Activated naive CD4-positive, alpha-beta T cell treated with anti-CD3 and anti-CD28 coated beads, Interleukin-2, amount 50 U/mL, for 72 hours (primary cell): ENCODE measurements around the gene POU2AF1. TPM values are rescaled to one million over a fixed set of nuclear protein-coding genes. Genes with fewer than 3 reads are reported as not detected.

Source experiments
- ATAC-seq, 2 donors: fragments of 150-1000 bp; cut with Tn5 transposase; 2 replicates each; pipeline ENCODE4 v1.10.0; 2021; ENCODE audit warnings: mild to moderate bottlenecking in 2 of 2, moderate library complexity in 2 of 2
- DNase-seq, 2 donors: peaks; one replicate each; pipeline ENCODE4 v3.0.0; 2021 to 2022; ENCODE audit warnings: low spot score in 2 of 2
- H3K27ac Mint-ChIP-seq, 2 donors: one replicate each; pipeline ENCODE4 v1.8.0; 2022; ENCODE audit warnings: mild to moderate bottlenecking in 2 of 2, mixed read lengths in 2 of 2
- H3K36me3 Mint-ChIP-seq, 2 donors: one replicate each; pipeline ENCODE4 v1.8.0; 2022; ENCODE audit warnings: mixed read lengths in 2 of 2
- H3K9me3 Mint-ChIP-seq, 2 donors: one replicate each; pipeline ENCODE4 v1.8.0; 2022; ENCODE audit warnings: mixed read lengths in 2 of 2
- total RNA-seq, 2 donors: library from RNA; stranded (reverse); gene quantifications; one replicate each; pipeline ENCODE4 v1.2.3, GENCODE V29; 2022

The POU2AF1 gene
- total RNA-seq, 2 donors from 2014 or later = 3.2 to 11.0 TPM

DNA sequence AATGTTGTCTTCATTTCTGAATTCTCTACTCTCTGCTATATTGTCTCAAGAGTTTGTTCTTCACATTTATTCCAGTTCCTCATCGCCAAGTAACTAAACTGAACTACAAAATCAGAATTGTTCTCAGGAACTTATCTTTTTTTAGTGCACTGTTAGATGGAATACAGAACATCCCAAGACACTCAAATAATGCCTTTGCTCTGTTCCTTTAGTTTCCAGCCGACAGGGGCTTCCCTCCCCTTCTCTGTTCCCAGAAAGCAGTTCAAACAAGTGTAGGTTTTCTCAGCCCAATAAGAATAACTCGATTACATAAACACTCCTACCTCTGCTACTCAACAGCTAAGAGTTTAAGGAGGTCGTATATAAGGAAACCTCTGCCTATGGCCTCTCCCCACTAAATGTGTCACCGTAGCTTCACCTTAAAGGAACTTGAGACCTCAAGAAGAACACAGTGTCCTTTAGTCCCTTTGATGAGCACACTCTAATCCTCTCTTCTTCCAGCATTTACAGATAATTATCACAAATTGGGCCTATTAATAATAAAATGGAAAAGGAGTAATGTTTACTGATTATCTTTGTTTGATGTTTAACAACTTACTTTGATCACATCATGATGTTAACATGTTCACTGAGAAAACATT lies 73.8 kb downstream of the POU2AF1 start:
- no peak overlapping the region for H3K27ac Mint-ChIP-seq
- no peaks in the 10 kb centered on the region for H3K9me3 Mint-ChIP-seq
- no peak for ATAC-seq
- peaks cover 0 to 3% of the 10 kb centered on the region in 2 donors for H3K36me3 Mint-ChIP-seq
- DNase-seq = no peak

- DNase-seq = no peak
- ATAC-seq = no peak
- Mint-ChIP-seq H3K36me3 (peaks cover 0 to 4% of the 10 kb centered on the region in 2 donors), H3K27ac (no peak overlapping the region), H3K9me3 (no peaks in the 10 kb centered on the region)
These were observed 75.6 kb downstream of the POU2AF1 start for GRCh38 chr11:111303461-111303860.

DNA sequence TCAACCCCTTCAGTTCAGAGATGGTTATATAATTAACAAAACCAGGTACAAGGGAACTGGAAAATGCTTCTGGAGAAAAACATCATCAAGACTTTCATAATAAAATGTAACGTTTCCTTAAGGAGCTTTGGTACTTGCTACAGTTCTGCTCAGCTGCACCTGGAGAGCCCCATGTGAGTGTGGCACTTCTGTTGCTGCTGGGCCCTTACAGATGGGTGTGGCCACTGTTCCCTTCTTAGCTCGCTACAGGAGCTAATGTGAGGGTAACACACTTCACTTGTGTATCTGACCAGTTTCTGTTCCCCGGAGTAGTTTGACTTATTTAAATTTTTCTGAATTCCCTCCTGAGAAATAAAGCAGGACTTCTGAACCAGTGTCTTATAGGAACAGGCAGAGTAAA lies 76.8 kb downstream of the POU2AF1 start:
- ATAC-seq = no peak
- peaks cover 0 to 9% of the 10 kb centered on the region in 2 donors for H3K36me3 Mint-ChIP-seq
- no peak overlapping the region for H3K27ac Mint-ChIP-seq
- H3K9me3 Mint-ChIP-seq = no peaks in the 10 kb centered on the region
- no peak for DNase-seq

Other genes starting within 250 kb of the POU2AF1 start
- gene POU2AF2, start 133.6 kb downstream of the POU2AF1 start, total RNA-seq = not detected
- not detected for gene POU2AF3, start 80.7 kb downstream of the POU2AF1 start, total RNA-seq
- under 1 TPM in 1 of 2 donors, not detected in 1; 0.23 TPM for gene BTG4, start 133.1 kb upstream of the POU2AF1 start, total RNA-seq
- gene HOATZ, start 135.5 kb upstream of the POU2AF1 start, total RNA-seq = not detected
- 1 to 10 TPM; 6.3 to 8.6 TPM for gene LAYN, start 161.4 kb upstream of the POU2AF1 start, total RNA-seq
- gene SIK2, start 223.2 kb upstream of the POU2AF1 start, total RNA-seq = 1 to 10 TPM; 2.9 to 6.1 TPM